GM19372 (cell line): ENCODE data around the gene MACF1.

Experiments
- ATAC-seq: cut with Tn5 transposase; IDR thresholded peaks from one replicate; pipeline ENCODE4 v1.9.1; 2021; ENCODE audit warnings: mild to moderate bottlenecking, low read depth, moderate library complexity; ENCODE audit not compliant: unreplicated experiment

MACF1 gene

DNA sequence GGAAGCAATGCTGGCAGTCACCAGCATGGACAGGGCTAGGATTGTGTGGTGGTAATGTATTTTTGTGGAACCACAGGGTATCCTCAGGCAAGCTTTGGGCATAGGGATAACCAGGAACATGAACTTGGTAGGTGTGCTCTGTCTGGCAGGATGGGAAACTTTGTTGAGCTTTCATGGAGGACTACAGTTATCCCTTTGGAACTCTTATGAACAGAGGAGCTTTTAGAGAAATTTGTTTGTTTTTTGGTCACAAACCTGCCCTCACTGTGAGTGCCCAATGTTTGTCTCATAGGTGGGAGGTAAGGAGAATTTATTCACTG is 54.4 kb downstream of the MACF1 start:
- ATAC-seq, result no peak

- ATAC-seq, result no peak
These were observed 57.3 kb downstream of the MACF1 start for GRCh38 chr1:39261712-39262221.

DNA sequence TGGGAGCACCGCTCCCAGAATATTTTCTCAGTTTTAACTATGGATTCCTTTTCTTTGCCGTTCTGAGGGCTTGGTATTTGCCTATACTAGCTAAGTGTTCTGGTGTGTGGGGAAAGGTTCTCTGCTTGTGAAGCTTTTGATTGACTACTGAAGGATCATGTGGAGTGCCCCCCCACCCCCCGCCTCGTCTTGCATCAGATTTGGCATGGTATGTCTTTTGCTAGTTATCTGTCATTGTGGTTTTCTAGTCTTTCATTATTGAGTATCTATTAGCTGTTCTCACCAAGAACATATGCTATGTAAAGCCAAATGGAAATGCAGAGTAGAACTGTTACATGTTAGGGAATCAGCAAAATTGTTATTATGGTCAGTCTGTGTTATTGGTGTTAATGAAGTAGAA is 58.3 kb downstream of the MACF1 start:
- ATAC-seq, result no peak

DNA sequence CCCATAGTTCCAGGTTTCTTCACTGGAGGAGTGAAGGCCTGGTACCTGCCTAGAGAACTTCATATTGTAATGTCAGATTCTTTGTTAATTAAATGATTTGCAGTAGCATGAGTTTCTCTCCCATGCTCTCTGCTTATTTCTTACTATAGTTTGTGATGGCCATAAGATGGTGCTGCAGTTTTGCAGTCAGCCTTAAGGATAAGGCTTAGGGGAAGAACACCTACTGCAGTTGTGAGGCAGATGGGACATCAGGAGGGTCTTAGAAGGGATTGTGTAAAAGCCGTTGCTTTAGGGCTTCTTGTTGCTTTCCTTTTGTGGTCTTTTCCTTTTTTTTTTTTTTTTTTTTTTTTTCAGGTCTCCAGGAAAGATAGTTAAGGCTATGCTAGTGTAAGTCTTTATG is 61.8 kb downstream of the MACF1 start:
- ATAC-seq, result no peak

GRCh38 chr1:39266792-39267191 is 62.3 kb downstream of the MACF1 start:
- ATAC-seq, result no peak

- ATAC-seq, result no peak
These were observed 63.7 kb downstream of the MACF1 start for GRCh38 chr1:39268112-39268581.

DNA sequence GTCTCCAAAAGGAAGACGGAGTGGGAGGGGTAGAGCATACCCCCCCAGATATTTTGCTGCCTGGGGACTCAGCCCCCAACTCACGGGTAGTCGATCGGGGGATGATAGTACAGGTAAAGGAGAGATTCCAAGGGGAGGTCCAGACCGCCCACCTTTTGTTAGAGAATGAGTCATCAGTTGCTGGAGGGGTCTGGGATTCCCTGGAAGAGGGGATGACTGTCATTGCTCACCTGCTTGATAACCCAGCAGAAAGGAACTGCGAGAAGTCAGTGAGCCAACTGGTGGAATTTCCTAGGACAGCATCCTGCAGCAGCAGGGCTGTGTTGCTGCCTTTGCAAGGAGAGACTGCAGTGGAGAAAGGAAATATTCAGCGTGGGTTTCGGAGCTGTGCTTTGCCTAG is 64.4 kb downstream of the MACF1 start:
- no peak for ATAC-seq

DNA sequence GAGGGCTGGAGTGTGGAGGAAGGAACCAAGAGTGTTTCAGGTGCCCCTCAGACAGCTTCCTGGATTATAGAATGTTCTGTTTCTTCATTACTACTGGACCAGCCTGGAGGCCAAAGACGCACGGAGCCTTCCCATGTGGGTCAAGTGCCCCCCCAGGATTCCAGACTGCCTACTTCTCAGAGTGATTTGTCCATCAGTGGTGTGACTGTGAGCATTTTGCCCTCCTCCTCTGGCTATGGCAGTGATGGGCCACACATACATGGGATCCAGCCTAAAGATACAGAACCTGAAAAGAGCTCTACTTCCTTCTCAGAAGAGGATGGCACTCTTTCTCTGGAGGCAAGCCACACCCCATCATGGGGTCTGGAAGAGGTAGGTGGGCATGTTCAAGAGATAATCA is 64.9 kb downstream of the MACF1 start:
- ATAC-seq, result peak; percentile 9

DNA sequence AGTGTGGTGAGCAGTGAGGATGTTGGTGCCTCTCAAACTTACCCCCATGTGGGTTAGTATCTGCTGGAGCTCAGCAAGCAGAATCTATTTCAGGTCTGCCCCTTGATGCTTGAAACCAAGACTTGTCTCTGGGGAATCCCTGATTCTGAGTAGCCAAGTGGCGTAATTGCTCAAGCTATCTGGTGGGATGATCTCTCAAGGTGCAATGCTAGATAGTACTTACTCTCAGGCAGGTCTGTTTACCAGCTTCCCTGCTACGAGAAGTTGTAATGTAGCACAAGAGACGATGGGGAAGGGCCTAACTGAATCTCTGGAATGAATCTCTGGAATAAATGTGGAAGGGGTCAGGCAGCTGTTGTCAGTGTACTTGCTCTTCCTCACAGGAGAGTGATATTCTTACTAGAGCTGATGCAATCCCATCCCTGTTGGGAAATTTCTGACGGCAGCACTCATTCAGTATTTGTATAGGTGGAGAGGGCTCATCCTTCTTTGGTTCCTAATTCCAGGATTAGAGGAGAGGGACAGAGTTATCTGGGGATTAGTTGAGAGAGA is 65.4 kb downstream of the MACF1 start:
- peak; percentile 63 for ATAC-seq

DNA sequence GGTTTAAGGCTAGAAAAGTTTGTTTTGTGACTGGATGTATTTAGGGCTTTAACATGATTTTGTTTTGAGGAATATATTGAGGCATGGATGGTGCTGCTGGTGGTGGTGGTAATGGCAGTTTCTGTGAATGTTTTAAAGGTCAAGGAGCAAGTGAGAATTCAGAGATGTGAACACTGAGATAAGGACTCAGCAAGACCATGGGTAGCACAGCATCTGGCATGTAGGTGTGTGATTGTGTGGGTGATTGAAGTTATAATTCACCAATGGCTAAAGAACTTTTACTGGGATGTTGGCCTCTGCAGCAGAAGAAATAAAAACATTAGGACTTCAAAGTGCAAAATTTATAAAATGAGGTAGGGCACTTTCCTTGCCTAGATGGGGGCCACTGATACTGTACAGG is 65.9 kb downstream of the MACF1 start:
- ATAC-seq, result no peak

GRCh38 chr1:39272027-39272797 is 67.7 kb downstream of the MACF1 start:
- ATAC-seq, result no peak

DNA sequence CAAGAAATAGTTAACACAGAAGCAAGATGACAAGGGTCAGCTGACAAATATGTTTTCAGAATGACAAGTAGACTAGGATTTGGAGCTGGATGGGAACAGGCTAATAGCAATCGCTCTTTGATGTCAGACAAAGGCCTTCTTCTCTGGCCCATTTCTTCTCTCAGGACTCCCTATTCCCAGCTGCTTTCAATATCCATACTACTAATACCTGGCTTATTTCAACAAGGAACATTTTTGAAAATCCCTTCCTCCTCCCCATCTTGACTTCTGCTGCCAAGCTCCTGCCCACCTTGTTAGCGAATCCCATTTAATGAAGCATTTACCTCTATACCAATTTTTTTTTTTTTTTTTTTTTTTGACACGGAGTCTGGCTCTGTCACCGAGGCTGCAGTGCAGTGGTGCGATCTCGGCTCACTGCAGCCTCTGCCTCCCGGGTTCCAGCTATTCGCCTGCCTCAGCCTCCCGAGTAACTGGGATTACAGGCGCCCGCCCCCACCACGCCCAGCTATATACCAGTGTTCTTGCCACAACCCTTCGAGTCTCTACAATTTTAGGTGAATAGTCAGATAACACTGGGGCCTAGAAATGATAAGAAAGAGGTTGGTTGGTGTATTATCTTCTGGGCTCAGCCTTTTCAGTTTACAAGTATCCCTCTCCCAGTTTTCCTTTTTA is 68.4 kb downstream of the MACF1 start:
- no peak for ATAC-seq

DNA sequence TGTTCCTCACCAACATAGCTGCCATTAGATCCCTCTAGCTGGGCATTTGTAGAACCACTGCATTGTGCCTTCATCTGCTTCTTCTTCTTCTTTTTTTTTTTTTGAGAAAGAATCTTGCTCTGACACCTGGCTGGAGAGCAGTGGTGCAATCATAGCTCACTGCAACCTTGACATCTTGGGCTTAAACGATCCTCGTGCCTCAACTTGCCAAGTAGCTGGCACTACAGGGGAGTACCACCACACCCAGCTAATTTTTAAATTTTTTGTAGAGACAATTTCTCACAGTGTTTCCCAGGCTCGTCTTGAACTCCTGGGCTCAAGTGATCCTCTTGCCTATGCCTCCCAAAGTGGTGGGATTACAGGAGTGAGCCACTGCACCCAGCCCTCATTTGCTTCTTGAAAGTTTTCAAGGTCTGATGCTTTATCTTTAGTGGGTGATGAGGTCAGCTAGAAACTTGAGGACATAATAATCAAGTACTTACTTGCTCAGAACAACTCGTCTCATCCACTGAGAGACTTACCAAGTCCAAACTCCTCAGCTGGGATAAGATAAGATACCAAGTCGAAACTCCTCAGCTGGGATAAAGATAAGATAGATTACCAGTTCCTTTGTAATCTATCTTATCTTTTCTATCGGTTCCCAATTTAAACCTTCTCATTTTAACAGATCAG is 71.5 kb downstream of the MACF1 start:
- ATAC-seq, result no peak

DNA sequence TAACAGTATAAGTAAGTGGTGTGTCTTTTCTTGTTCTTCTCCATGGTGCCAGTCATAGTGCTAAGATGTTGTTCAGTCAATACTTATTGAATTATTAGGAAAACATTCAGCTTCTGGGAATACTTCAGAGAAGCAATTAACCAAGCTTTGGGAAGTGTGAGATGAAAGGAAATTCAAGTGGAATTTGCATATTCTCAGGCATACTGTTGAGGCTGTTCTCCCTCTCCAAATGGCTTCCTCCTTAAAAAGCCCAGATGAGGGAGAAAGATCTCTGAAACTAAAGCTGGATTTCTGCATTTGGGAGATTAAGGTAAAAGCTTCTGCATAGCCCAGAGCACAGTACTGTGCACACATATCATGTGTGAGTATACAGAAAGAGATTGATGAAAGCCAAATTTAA is 73.4 kb downstream of the MACF1 start:
- no peak for ATAC-seq

- no peak for ATAC-seq
These were observed 78.2 kb downstream of the MACF1 start for GRCh38 chr1:39282537-39283216.

DNA sequence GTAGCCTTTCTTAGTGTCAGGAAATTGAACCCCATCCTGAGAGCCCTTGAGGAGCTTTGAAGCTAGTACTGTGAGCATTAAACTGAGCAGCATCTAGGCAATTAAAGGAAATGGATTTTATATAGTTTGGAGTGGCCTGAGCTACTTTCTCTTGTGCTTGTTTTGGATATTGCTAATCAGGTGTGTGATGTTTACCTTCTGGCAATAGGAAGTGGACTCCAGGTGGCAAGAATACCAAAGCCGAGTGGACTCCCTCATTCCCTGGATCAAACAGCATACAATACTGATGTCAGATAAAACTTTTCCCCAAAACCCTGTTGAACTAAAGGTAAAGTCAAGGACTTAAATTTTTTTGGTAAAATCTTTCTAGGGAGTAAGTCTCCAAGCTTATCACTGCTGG is 79.4 kb downstream of the MACF1 start:
- no peak for ATAC-seq

GRCh38 chr1:39287541-39287940 is 83.0 kb downstream of the MACF1 start:
- ATAC-seq, result no peak

DNA sequence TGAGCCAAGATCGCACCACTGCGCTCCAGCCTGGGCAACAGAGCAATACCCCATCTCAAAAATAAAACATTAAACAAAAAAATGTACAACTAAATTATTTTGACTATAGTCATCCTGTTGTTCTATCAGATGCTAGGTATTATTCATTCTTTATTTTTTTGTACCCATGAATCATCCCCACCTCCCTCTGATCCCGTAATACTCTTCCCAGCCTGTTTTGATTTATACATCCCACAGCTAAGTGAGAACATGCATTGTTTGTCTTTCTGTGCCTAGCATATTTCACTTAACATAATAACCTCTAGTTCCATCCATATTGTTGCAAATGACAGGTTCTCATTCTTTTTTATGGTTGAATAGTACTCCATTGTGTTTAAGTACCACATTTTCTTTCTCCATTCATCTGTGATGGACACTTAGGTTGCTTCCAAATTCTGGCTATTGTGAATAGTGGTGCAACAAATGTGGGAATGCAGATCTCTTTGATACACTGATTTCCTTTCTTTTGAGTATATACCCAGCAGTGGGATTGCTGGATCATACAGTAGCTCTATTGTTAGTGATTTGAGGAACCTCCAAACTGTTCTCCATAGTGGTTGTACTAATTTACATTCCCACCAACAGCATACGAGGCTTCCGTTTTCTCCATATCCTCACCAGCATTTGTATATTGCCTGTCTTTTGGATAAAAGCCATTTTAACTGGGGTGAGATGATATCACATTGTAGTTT is 84.4 kb downstream of the MACF1 start:
- ATAC-seq, result no peak

GRCh38 chr1:39292401-39292800 is 87.9 kb downstream of the MACF1 start:
- ATAC-seq, result no peak
